HG03439 (cell line): ENCODE data around the gene SLC66A2.
A peak's percentile ranks its signal among the peaks of the same experiment; 100 is the strongest.
"Not testable (repeated sequence)": the region's sequence is repeated elsewhere in the genome, so short reads cannot be mapped to it uniquely, and the experiment has no call there.

Source experiments
- ATAC-seq: cut with Tn5 transposase; IDR thresholded peaks from one replicate; pipeline ENCODE4 v1.9.1; 2021; ENCODE audit warnings: mild to moderate bottlenecking, moderate library complexity; ENCODE audit not compliant: unreplicated experiment

SLC66A2 gene

GRCh38 chr18:79971211-79971952 is 19.9 kb upstream of the SLC66A2 start:
- no peak for ATAC-seq

- no peak for ATAC-seq
Observed at GRCh38 chr18:79970419-79971133, 19.1 kb upstream of the SLC66A2 start.

- ATAC-seq = no peak
Observed at GRCh38 chr18:79965119-79965902, 13.9 kb upstream of the SLC66A2 start.

- no peak for ATAC-seq
Observed at GRCh38 chr18:79964330-79965118, 13.1 kb upstream of the SLC66A2 start, which contains the start of gene HSBP1L1. Gene HSBP1L1, plus strand, starts transcription at chr18:79964643. Its CDS starts 93 bp downstream, at chr18:79964736.

GRCh38 chr18:79963658-79964329 is 12.3 kb upstream of the SLC66A2 start:
- no peak for ATAC-seq

- ATAC-seq = peak; percentile 76
Observed at GRCh38 chr18:79962835-79963657, 11.6 kb upstream of the SLC66A2 start.

- no peak for ATAC-seq
Observed at GRCh38 chr18:79962311-79962710, 10.9 kb upstream of the SLC66A2 start.

GRCh38 chr18:79961527-79962291 is 10.3 kb upstream of the SLC66A2 start:
- no peak for ATAC-seq

GRCh38 chr18:79960921-79961526 is 9.6 kb upstream of the SLC66A2 start:
- no peak for ATAC-seq

- ATAC-seq = not testable (repeated sequence)
Observed at GRCh38 chr18:79960161-79960801, 8.8 kb upstream of the SLC66A2 start.

GRCh38 chr18:79958981-79959380 is 7.5 kb upstream of the SLC66A2 start:
- ATAC-seq = no peak

GRCh38 chr18:79956276-79956675 is 4.8 kb upstream of the SLC66A2 start:
- ATAC-seq = no peak

GRCh38 chr18:79955302-79956075 is 4.0 kb upstream of the SLC66A2 start:
- no peak for ATAC-seq

- no peak for ATAC-seq
Observed at GRCh38 chr18:79954791-79955190, 3.3 kb upstream of the SLC66A2 start.

- ATAC-seq = no peak
Observed at GRCh38 chr18:79953971-79954651, 2.7 kb upstream of the SLC66A2 start.

- no peak for ATAC-seq
Observed at GRCh38 chr18:79952996-79953559, 1.6 kb upstream of the SLC66A2 start.
